Measurements from ENCODE around the gene PTCD3.

PTCD3 gene

GRCh38 chr2:86105969-86106945 lies at the start of gene PTCD3:
TSS of gene PTCD3 (plus strand) at chr2:86106235. CDS start at chr2:86106248, 13 bp downstream.
- DNase-seq = peak; percentile 89 to 91

- no peak for DNase-seq
Measured at GRCh38 chr2:86056590-86057331, 49.3 kb upstream of the PTCD3 start.

GRCh38 chr2:86062043-86062442 lies 44.0 kb upstream of the PTCD3 start:
- DNase-seq = no peak

GRCh38 chr2:86064006-86064405 lies 42.0 kb upstream of the PTCD3 start:
- no peak for DNase-seq

GRCh38 chr2:86065512-86065911 lies 40.5 kb upstream of the PTCD3 start:
- no peak for DNase-seq

- DNase-seq = no peak
Measured at GRCh38 chr2:86066007-86066578, 39.9 kb upstream of the PTCD3 start.

- no peak for DNase-seq
Measured at GRCh38 chr2:86066915-86067314, 39.1 kb upstream of the PTCD3 start.

GRCh38 chr2:86068136-86068588 lies 37.9 kb upstream of the PTCD3 start:
- DNase-seq = no peak

GRCh38 chr2:86068648-86069047 lies 37.4 kb upstream of the PTCD3 start:
- no peak for DNase-seq

GRCh38 chr2:86069091-86069685 lies 36.8 kb upstream of the PTCD3 start:
- no peak for DNase-seq

GRCh38 chr2:86069783-86070339 lies 36.2 kb upstream of the PTCD3 start:
- DNase-seq = no peak

- DNase-seq = no peak
Measured at GRCh38 chr2:86070868-86071267, 35.2 kb upstream of the PTCD3 start.

GRCh38 chr2:86072271-86072858 lies 33.7 kb upstream of the PTCD3 start:
- no peak for DNase-seq

- no peak for DNase-seq
Measured at GRCh38 chr2:86073225-86073624, 32.8 kb upstream of the PTCD3 start.

- DNase-seq = no peak
Measured at GRCh38 chr2:86074256-86074655, 31.8 kb upstream of the PTCD3 start.

GRCh38 chr2:86074811-86075210 lies 31.2 kb upstream of the PTCD3 start:
- no peak for DNase-seq

GRCh38 chr2:86075886-86076285 lies 30.1 kb upstream of the PTCD3 start:
- no peak for DNase-seq

- peak in 1 of 2 experiments; percentile 12 for DNase-seq
Measured at GRCh38 chr2:86078774-86079545, 27.1 kb upstream of the PTCD3 start.

GRCh38 chr2:86079981-86080911 lies 25.8 kb upstream of the PTCD3 start:
- peak in 1 of 2 experiments; percentile 36 for DNase-seq

- no peak for DNase-seq
Measured at GRCh38 chr2:86081724-86082123, 24.3 kb upstream of the PTCD3 start.

Measured in NCI-H1930 (cell line).